ENCODE data around the gene CYP19A1.
"Not testable (repeated sequence)": the region's sequence is repeated elsewhere in the genome, so short reads cannot be mapped to it uniquely, and the experiment has no call there.

The CYP19A1 gene

GRCh38 chr15:51285399-51285798 lies 53.0 kb downstream of the CYP19A1 start:
- H3K36me3 ChIP-seq (ENCODE audit: insufficient read depth, low read length): no peaks in the 10 kb centered on the region
- H3K4me3 ChIP-seq (ENCODE audit: low read length): no peak overlapping the region
- peaks cover 9% of the 10 kb centered on the region for H3K4me1 ChIP-seq (ENCODE audit: control insufficient read depth, insufficient read depth, low read length)
- H3K9ac ChIP-seq (ENCODE audit: low read depth, low read length): no peak overlapping the region
- peaks cover 3% of the 10 kb centered on the region for H3K27me3 ChIP-seq (ENCODE audit: control insufficient read depth, insufficient read depth, low read length)
- no peak overlapping the region for H3K4me2 ChIP-seq (ENCODE audit: low read length)
- no peaks in the 10 kb centered on the region for H3K9me3 ChIP-seq (replicated peaks; ENCODE audit: low read length)

DNA sequence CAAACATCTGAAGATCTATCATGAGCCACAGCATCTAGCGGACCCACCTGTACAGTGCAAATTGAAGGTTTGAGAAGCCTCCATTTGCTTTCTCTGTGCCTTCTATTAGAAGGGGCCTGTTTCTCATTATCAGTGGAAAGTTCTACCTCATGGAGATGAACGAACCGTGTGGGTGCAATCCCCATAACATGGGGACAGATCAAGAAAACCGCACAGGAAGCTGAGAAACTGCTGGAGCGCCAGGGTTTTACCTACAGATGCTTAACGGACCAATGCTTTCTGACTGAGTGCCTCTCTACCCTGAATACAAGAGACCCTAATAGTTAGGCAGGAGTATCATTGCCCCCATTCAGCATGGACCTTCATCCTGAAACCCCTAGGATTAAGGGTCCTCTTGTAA lies 53.5 kb downstream of the CYP19A1 start:
- Histone ChIP-seq H3K9ac (ENCODE audit: low read depth, low read length) (no peak overlapping the region), H3K9me3 (replicated peaks; ENCODE audit: low read length) (no peaks in the 10 kb centered on the region), H3K27me3 (ENCODE audit: control insufficient read depth, insufficient read depth, low read length) (no peaks in the 10 kb centered on the region), H3K36me3 (ENCODE audit: insufficient read depth, low read length) (no peaks in the 10 kb centered on the region), H3K4me1 (ENCODE audit: control insufficient read depth, insufficient read depth, low read length) (peaks cover 9% of the 10 kb centered on the region), H3K4me3 (ENCODE audit: low read length) (no peak overlapping the region), H3K4me2 (ENCODE audit: low read length) (no peak overlapping the region)

DNA sequence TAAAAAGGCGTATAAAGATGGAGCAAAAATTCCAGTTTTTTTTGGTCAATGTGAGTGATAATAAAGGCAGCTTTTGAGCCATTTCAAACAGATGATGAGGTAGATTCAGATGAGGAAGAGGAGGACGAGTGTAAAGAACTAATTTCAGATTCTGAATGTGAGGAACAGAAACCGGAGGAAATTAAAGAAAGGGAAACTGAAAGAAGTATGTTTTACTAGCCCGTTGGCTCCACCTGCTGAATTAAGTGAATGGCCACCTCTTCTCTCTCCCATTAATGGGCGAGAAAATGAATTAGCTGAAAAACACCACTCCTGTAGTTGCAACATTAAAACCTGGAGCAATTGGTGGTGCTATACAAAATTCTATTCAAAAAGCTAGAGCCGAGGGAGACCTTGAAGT lies 55.4 kb downstream of the CYP19A1 start:
- H3K27me3 ChIP-seq (ENCODE audit: control insufficient read depth, insufficient read depth, low read length): peaks cover 13% of the 10 kb centered on the region
- no peaks in the 10 kb centered on the region for H3K9me3 ChIP-seq (replicated peaks; ENCODE audit: low read length)
- H3K36me3 ChIP-seq (ENCODE audit: insufficient read depth, low read length): no peaks in the 10 kb centered on the region
- H3K9ac ChIP-seq (ENCODE audit: low read depth, low read length): no peak overlapping the region
- H3K4me2 ChIP-seq (ENCODE audit: low read length): no peak overlapping the region
- H3K4me3 ChIP-seq (ENCODE audit: low read length): no peak overlapping the region
- no peaks in the 10 kb centered on the region for H3K4me1 ChIP-seq (ENCODE audit: control insufficient read depth, insufficient read depth, low read length)

DNA sequence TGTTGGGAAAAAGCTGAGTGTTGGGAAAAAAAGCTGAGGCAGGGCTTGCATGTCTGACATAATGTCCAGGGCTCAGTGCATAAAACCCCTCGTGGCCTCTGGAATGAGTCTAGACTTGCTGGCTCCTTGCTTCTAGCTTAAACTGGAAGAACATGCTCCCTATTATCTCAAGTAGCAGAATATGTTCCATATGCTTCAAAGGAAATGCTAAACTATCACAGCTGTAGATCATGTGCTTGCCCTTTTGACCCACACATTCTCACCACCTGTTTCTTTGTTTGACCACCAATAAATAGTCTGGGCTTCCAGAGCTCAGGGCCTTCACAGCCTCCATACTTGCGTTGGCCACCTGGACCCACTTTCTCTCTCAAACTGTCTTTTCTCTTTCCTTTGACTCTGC lies 56.2 kb downstream of the CYP19A1 start:
- H3K27me3 ChIP-seq (ENCODE audit: control insufficient read depth, insufficient read depth, low read length): peaks cover 13% of the 10 kb centered on the region
- not testable (repeated sequence) for H3K9ac ChIP-seq (ENCODE audit: low read depth, low read length); H3K4me1 ChIP-seq (ENCODE audit: control insufficient read depth, insufficient read depth, low read length); H3K4me3 ChIP-seq (ENCODE audit: low read length); H3K9me3 ChIP-seq (replicated peaks; ENCODE audit: low read length); H3K4me2 ChIP-seq (ENCODE audit: low read length); H3K36me3 ChIP-seq (ENCODE audit: insufficient read depth, low read length)

DNA sequence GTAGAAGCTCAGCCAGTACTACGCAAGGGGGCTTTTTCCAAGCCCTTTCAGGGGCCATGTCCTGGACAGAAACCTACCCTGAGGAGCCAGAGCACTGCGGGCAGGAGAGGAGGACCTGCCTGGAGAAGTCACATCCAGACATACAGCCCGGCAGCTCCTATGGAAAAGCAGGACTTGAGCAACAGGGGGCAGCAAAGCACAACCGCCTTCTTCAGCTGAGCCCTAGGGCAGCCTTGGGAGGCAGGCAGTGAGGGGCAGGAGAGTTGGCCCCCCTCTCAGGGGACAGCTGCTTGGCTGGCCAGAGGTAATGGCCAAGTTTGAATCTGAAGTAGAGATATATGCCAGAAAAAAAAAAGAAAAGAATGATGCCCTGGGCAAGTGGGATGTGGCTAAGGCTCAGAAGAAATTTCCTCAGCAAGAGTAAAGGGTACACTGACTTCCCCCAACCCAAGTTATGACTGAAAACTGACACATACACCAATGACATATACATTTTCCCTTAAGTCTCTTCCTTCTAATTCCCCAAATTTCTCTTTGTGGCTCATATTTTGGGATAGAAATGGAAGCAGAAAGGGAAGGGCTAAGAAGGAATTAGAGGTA lies 56.9 kb downstream of the CYP19A1 start:
- no peaks in the 10 kb centered on the region for H3K36me3 ChIP-seq (ENCODE audit: insufficient read depth, low read length)
- peaks cover 13% of the 10 kb centered on the region for H3K27me3 ChIP-seq (ENCODE audit: control insufficient read depth, insufficient read depth, low read length)
- H3K4me1 ChIP-seq (ENCODE audit: control insufficient read depth, insufficient read depth, low read length): no peaks in the 10 kb centered on the region
- H3K9ac ChIP-seq (ENCODE audit: low read depth, low read length): no peak overlapping the region
- no peaks in the 10 kb centered on the region for H3K9me3 ChIP-seq (replicated peaks; ENCODE audit: low read length)
- H3K4me3 ChIP-seq (ENCODE audit: low read length): no peak overlapping the region
- H3K4me2 ChIP-seq (ENCODE audit: low read length): no peak overlapping the region

DNA sequence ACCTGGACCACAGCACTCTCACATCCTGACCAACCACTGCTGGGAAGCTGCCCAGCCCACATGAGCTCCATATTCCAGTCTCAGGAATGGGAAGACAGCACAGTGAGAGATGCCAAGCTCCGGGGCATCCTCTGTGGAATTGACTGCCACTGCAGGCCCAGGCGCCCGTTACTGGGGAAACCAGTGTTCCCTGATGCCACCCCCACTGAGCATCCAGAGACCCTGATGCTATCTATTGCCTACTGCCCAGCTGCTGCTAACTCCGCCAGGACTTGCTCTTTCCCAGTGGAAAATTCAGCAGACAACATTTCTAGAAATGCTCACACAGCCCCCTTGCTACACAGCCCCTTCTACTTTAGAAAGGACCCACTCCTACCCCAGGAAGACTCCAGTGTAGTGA lies 57.6 kb downstream of the CYP19A1 start:
- Histone ChIP-seq H3K4me2 (ENCODE audit: low read length) (no peak overlapping the region), H3K9me3 (replicated peaks; ENCODE audit: low read length) (no peaks in the 10 kb centered on the region), H3K4me1 (ENCODE audit: control insufficient read depth, insufficient read depth, low read length) (no peaks in the 10 kb centered on the region), H3K36me3 (ENCODE audit: insufficient read depth, low read length) (no peaks in the 10 kb centered on the region), H3K27me3 (ENCODE audit: control insufficient read depth, insufficient read depth, low read length) (peaks cover 18% of the 10 kb centered on the region), H3K4me3 (ENCODE audit: low read length) (no peak overlapping the region), H3K9ac (ENCODE audit: low read depth, low read length) (no peak overlapping the region)

DNA sequence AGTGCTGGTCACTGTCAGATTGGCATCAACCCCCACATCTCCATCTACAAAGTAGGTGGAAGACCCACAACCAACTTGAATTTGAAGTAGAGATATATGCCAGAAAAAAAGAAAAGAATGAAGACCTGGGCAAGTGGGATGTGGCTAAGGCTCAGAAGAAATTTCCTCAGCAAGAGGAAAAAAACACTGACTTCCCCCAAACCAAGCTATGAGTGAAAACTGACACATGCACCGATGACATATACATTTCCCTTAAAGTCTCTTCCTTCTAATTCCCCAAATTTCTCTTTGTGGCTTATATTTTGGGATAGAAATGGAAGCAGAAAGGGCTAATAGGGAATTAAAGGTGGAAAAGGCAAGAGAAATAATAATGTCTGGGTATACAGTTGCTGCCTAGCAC lies 59.0 kb downstream of the CYP19A1 start:
- Histone ChIP-seq H3K4me2 (ENCODE audit: low read length) (no peak overlapping the region), H3K27me3 (ENCODE audit: control insufficient read depth, insufficient read depth, low read length) (peaks cover 20% of the 10 kb centered on the region), H3K36me3 (ENCODE audit: insufficient read depth, low read length) (no peaks in the 10 kb centered on the region), H3K9me3 (replicated peaks; ENCODE audit: low read length) (no peaks in the 10 kb centered on the region), H3K4me3 (ENCODE audit: low read length) (no peak overlapping the region), H3K9ac (ENCODE audit: low read depth, low read length) (no peak overlapping the region), H3K4me1 (ENCODE audit: control insufficient read depth, insufficient read depth, low read length) (no peaks in the 10 kb centered on the region)

GRCh38 chr15:51277101-51277500 lies 61.3 kb downstream of the CYP19A1 start:
- H3K27me3 ChIP-seq (ENCODE audit: control insufficient read depth, insufficient read depth, low read length): peaks cover 20% of the 10 kb centered on the region
- H3K9me3 ChIP-seq (replicated peaks; ENCODE audit: low read length): no peaks in the 10 kb centered on the region
- H3K9ac ChIP-seq (ENCODE audit: low read depth, low read length): no peak overlapping the region
- H3K4me3 ChIP-seq (ENCODE audit: low read length): no peak overlapping the region
- no peaks in the 10 kb centered on the region for H3K36me3 ChIP-seq (ENCODE audit: insufficient read depth, low read length)
- no peaks in the 10 kb centered on the region for H3K4me1 ChIP-seq (ENCODE audit: control insufficient read depth, insufficient read depth, low read length)
- H3K4me2 ChIP-seq (ENCODE audit: low read length): no peak overlapping the region

- Histone ChIP-seq H3K27me3 (ENCODE audit: control insufficient read depth, insufficient read depth, low read length) (peaks cover 20% of the 10 kb centered on the region), H3K9me3 (replicated peaks; ENCODE audit: low read length) (no peaks in the 10 kb centered on the region), H3K4me1 (ENCODE audit: control insufficient read depth, insufficient read depth, low read length) (no peaks in the 10 kb centered on the region), H3K4me3 (ENCODE audit: low read length) (no peak overlapping the region), H3K4me2 (ENCODE audit: low read length) (no peak overlapping the region), H3K9ac (ENCODE audit: low read depth, low read length) (no peak overlapping the region), H3K36me3 (ENCODE audit: insufficient read depth, low read length) (no peaks in the 10 kb centered on the region)
Observed at GRCh38 chr15:51274956-51275355, 63.4 kb downstream of the CYP19A1 start.

GRCh38 chr15:51270706-51271105 lies 67.7 kb downstream of the CYP19A1 start:
- Histone ChIP-seq H3K27me3 (ENCODE audit: control insufficient read depth, insufficient read depth, low read length) (peaks cover under 1% of the 10 kb centered on the region), H3K4me2 (ENCODE audit: low read length) (no peak overlapping the region), H3K4me1 (ENCODE audit: control insufficient read depth, insufficient read depth, low read length) (peaks cover 17% of the 10 kb centered on the region), H3K9me3 (replicated peaks; ENCODE audit: low read length) (no peaks in the 10 kb centered on the region), H3K36me3 (ENCODE audit: insufficient read depth, low read length) (no peaks in the 10 kb centered on the region), H3K4me3 (ENCODE audit: low read length) (no peak overlapping the region), H3K9ac (ENCODE audit: low read depth, low read length) (no peak overlapping the region)

DNA sequence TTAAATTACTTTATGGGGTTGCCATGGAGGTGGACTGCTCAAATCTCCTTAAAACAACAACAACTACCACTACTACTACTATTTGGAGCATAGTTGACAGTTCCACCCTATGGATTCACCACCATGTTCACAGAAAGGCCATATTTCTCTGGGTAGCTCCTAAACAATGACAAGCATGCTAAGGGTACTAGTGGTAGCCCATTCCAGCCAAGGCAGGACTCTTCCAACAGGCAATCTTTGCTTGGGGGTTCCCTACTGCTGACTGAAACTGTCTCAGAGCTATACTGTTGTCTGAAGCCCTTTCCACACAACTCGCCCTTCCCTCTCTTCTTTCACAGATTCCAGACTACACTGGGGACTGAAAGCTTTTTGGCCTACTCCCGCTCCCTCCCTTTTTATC lies 68.9 kb downstream of the CYP19A1 start:
- no peaks in the 10 kb centered on the region for H3K27me3 ChIP-seq (ENCODE audit: control insufficient read depth, insufficient read depth, low read length)
- H3K4me3 ChIP-seq (ENCODE audit: low read length): no peak overlapping the region
- H3K4me1 ChIP-seq (ENCODE audit: control insufficient read depth, insufficient read depth, low read length): peaks cover 17% of the 10 kb centered on the region
- H3K36me3 ChIP-seq (ENCODE audit: insufficient read depth, low read length): no peaks in the 10 kb centered on the region
- H3K4me2 ChIP-seq (ENCODE audit: low read length): no peak overlapping the region
- H3K9me3 ChIP-seq (replicated peaks; ENCODE audit: low read length): no peaks in the 10 kb centered on the region
- no peak overlapping the region for H3K9ac ChIP-seq (ENCODE audit: low read depth, low read length)

DNA sequence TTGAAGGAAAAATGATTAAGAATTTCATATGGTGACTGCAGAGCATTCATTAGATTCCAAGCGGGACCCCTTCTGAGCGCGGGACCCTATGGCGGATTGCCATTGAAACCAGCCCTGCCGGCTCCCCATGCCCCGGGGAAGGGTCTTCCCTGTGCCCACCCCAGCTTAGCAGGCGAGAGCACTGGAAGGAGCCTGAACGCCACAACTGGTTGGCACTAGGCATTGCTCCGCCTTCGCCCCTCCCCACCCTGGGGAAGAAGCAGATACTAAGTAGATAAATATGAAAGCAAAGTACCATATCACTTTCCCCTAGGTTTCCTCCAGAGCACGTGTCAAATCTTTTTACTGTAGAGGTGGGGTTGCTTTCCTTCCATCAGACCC lies 70.7 kb downstream of the CYP19A1 start:
- Histone ChIP-seq H3K4me3 (ENCODE audit: low read length) (peak overlapping the region; percentile 77), H3K4me2 (ENCODE audit: low read length) (peak overlapping the region; percentile 91), H3K9me3 (replicated peaks; ENCODE audit: low read length) (no peaks in the 10 kb centered on the region), H3K36me3 (ENCODE audit: insufficient read depth, low read length) (no peaks in the 10 kb centered on the region), H3K9ac (ENCODE audit: low read depth, low read length) (peak overlapping the region; percentile 71), H3K27me3 (ENCODE audit: control insufficient read depth, insufficient read depth, low read length) (no peaks in the 10 kb centered on the region), H3K4me1 (ENCODE audit: control insufficient read depth, insufficient read depth, low read length) (peaks cover 17% of the 10 kb centered on the region)

Data from skeletal muscle satellite cell (primary cell).